GM18520 (cell line): ENCODE data around the gene FARSA.
A peak's percentile ranks its signal among the peaks of the same experiment; 100 is the strongest.
"Not testable (repeated sequence)": the region's sequence is repeated elsewhere in the genome, so short reads cannot be mapped to it uniquely, and the experiment has no call there.

ENCODE experiments used
- ATAC-seq: cut with Tn5 transposase; IDR thresholded peaks from one replicate; pipeline ENCODE4 v1.9.1; 2021; ENCODE audit not compliant: unreplicated experiment

Gene FARSA

GRCh38 chr19:12937927-12938778, 4.6 kb upstream of the FARSA start, which contains the start of gene CALR:
Gene CALR, plus strand, starts transcription at chr19:12938609. Its CDS starts 71 bp downstream, at chr19:12938680.
- ATAC-seq = peak; percentile 80

- ATAC-seq = no peak
Measured at GRCh38 chr19:12937093-12937926, 3.8 kb upstream of the FARSA start.

- no peak for ATAC-seq
Measured at GRCh38 chr19:12936582-12936981, 3.1 kb upstream of the FARSA start.

GRCh38 chr19:12935071-12935470, 1.6 kb upstream of the FARSA start:
- no peak for ATAC-seq

- ATAC-seq = no peak
Measured at GRCh38 chr19:12932392-12933286, 872 bp downstream of the FARSA start.

GRCh38 chr19:12930002-12930645, 3.4 kb downstream of the FARSA start:
- ATAC-seq = no peak

- ATAC-seq = no peak
Measured at GRCh38 chr19:12924621-12925310, 8.7 kb downstream of the FARSA start.

GRCh38 chr19:12922959-12923358, 10.6 kb downstream of the FARSA start:
- ATAC-seq = no peak

- ATAC-seq = no peak
Measured at GRCh38 chr19:12921047-12921446, 12.5 kb downstream of the FARSA start.

GRCh38 chr19:12918253-12918652, 15.3 kb downstream of the FARSA start:
- no peak for ATAC-seq

- ATAC-seq = not testable (repeated sequence)
Measured at GRCh38 chr19:12915860-12916259, 17.7 kb downstream of the FARSA start.

- ATAC-seq = no peak
Measured at GRCh38 chr19:12913851-12914690, 19.4 kb downstream of the FARSA start.

GRCh38 chr19:12913011-12913561, 20.4 kb downstream of the FARSA start:
- ATAC-seq = no peak

- ATAC-seq = no peak
Measured at GRCh38 chr19:12912571-12912970, 20.9 kb downstream of the FARSA start.

GRCh38 chr19:12907166-12907565, 26.3 kb downstream of the FARSA start:
- no peak for ATAC-seq

- peak; percentile 70 for ATAC-seq
Measured at GRCh38 chr19:12899891-12900518, 33.5 kb downstream of the FARSA start.

GRCh38 chr19:12896460-12896859, 37.1 kb downstream of the FARSA start:
- no peak for ATAC-seq

- ATAC-seq = no peak
Measured at GRCh38 chr19:12893582-12893981, 39.9 kb downstream of the FARSA start.
